Cardiac fibroblast (primary cell): ENCODE results near the gene BCL7C.
A peak's percentile ranks its signal among the peaks of the same experiment; 100 is the strongest.

Experiments used
- DNase-seq, 2 donors: peaks; one replicate each; pipeline versions ENCODE4 v3.0.0 to v3.0.0-alpha.2; 2010; ENCODE audit warnings: low read depth in 2 of 2
- H3K4me3 ChIP-seq, 2 donors: replicated peaks in 1 of 2; 1 replicate in 1 of 2; 2 replicates in 1 of 2; pipeline ENCODE4 v1.5.1; 2011; ENCODE audit warnings: low read depth in 2 of 2, low read length in 2 of 2, mild to moderate bottlenecking in 2 of 2, moderate library complexity in 1 of 2
- CTCF ChIP-seq: IDR thresholded peaks from one replicate; pipeline ENCODE4 v1.5.1; 2011; ENCODE audit warnings: low read depth, mild to moderate bottlenecking, low read length, inconsistent platforms

BCL7C gene

GRCh38 chr16:30922420-30922959 is 28.6 kb upstream of the BCL7C start:
- peak overlapping the region; percentile 73 to 81 for H3K4me3 ChIP-seq
- DNase-seq, result peak; percentile 100
- no peak for TF ChIP-seq CTCF

- peak; percentile 91 to 93 for DNase-seq
- peak; percentile 92 for TF ChIP-seq CTCF
- peak overlapping the region; percentile 64 to 81 for H3K4me3 ChIP-seq
Measured at GRCh38 chr16:30921748-30922419, 28.0 kb upstream of the BCL7C start.

GRCh38 chr16:30921459-30921747 is 27.5 kb upstream of the BCL7C start:
- no peak for DNase-seq
- H3K4me3 ChIP-seq, result peak overlapping the region; percentile 64 to 81
- TF ChIP-seq CTCF, result no peak

GRCh38 chr16:30920891-30921290 is 27.0 kb upstream of the BCL7C start:
- no peak for TF ChIP-seq CTCF
- no peak for DNase-seq
- H3K4me3 ChIP-seq, result no peak overlapping the region

- DNase-seq, result no peak
- no peak overlapping the region for H3K4me3 ChIP-seq
- no peak for TF ChIP-seq CTCF
Measured at GRCh38 chr16:30918614-30919013, 24.7 kb upstream of the BCL7C start.

GRCh38 chr16:30914830-30915229 is 21.0 kb upstream of the BCL7C start:
- DNase-seq, result no peak
- TF ChIP-seq CTCF, result no peak
- no peak overlapping the region for H3K4me3 ChIP-seq
